HG02763 (cell line): ENCODE measurements around the gene TFIP11.

Experiments used
- ATAC-seq: cut with Tn5 transposase; IDR thresholded peaks from one replicate; pipeline ENCODE4 v1.9.1; 2021; ENCODE audit warnings: mild to moderate bottlenecking, moderate library complexity; ENCODE audit not compliant: unreplicated experiment

Gene TFIP11

GRCh38 chr22:26450453-26451185 lies 61.7 kb downstream of the TFIP11 start:
- no peak for ATAC-seq

- no peak for ATAC-seq
These were observed 63.3 kb downstream of the TFIP11 start for GRCh38 chr22:26448941-26449340.

- ATAC-seq: no peak
These were observed 63.9 kb downstream of the TFIP11 start for GRCh38 chr22:26448334-26448733.

- no peak for ATAC-seq
These were observed 64.5 kb downstream of the TFIP11 start for GRCh38 chr22:26447584-26448329.

GRCh38 chr22:26446808-26447515 lies 65.3 kb downstream of the TFIP11 start:
- no peak for ATAC-seq

- no peak for ATAC-seq
These were observed 66.5 kb downstream of the TFIP11 start for GRCh38 chr22:26445577-26446275.

- ATAC-seq: no peak
These were observed 67.5 kb downstream of the TFIP11 start for GRCh38 chr22:26444777-26445176.

GRCh38 chr22:26443901-26444690 lies 68.2 kb downstream of the TFIP11 start:
- ATAC-seq: no peak

GRCh38 chr22:26442086-26442756 lies 70.1 kb downstream of the TFIP11 start:
- no peak for ATAC-seq
